SK-N-SH treated with all-trans-retinoic acid at 6 μM for 48 hours (cell line): ENCODE measurements around the gene SLC44A5.
"Not testable (repeated sequence)": the region's sequence is repeated elsewhere in the genome, so short reads cannot be mapped to it uniquely, and the experiment has no call there.

ENCODE experiments used
- ATAC-seq: fragments of 200-7000 bp; cut with Tn5 transposase; 3 replicates; pipeline ENCODE4 v1.9.1; 2020; ENCODE audit warnings: mild to moderate bottlenecking, moderate library complexity
- ARNTL ChIP-seq: fragments of 450-650 bp; formaldehyde crosslinking; IDR thresholded peaks from 2 replicates; pipeline ENCODE4 v1.5.0; 2020; ENCODE audit warnings: low read depth, mild to moderate bottlenecking, moderate library complexity, borderline replicate concordance
- BACH2 ChIP-seq: fragments of 250-450 bp; sonication (Bioruptor Pico); IDR thresholded peaks from 2 replicates; pipeline ENCODE4 v1.9.0; 2021; ENCODE audit warnings: mild to moderate bottlenecking, borderline replicate concordance
- CSDC2 ChIP-seq: fragments of 250-450 bp; sonication (Bioruptor Pico); IDR thresholded peaks from 2 replicates; pipeline ENCODE4 v1.5.0; 2020; ENCODE audit warnings: mild to moderate bottlenecking, moderate library complexity
- CSRNP3 ChIP-seq: fragments of 250-450 bp; sonication (Bioruptor Pico); IDR thresholded peaks from 2 replicates; pipeline ENCODE4 v1.5.1; 2021; ENCODE audit warnings: mild to moderate bottlenecking, moderate library complexity
- ESRRG ChIP-seq: fragments of 250-450 bp; sonication (Bioruptor Pico); IDR thresholded peaks from 2 replicates; pipeline ENCODE4 v1.6.1; 2021; ENCODE audit warnings: mild to moderate bottlenecking
- GLIS3 ChIP-seq: fragments of 250-450 bp; sonication (Bioruptor Pico); IDR thresholded peaks from 2 replicates; pipeline ENCODE4 v1.5.0; 2020; ENCODE audit warnings: mild to moderate bottlenecking, moderate library complexity
- ISL1 ChIP-seq: fragments of 250-450 bp; sonication (Bioruptor Pico); IDR thresholded peaks from 2 replicates; pipeline ENCODE4 v2.1.2; 2022; ENCODE audit warnings: mild to moderate bottlenecking, moderate library complexity
- POU6F1 ChIP-seq: fragments of 250-450 bp; sonication (Bioruptor Pico); IDR thresholded peaks from 2 replicates; pipeline ENCODE4 v1.8.0; 2021; ENCODE audit warnings: low read depth, mild to moderate bottlenecking, moderate library complexity, borderline replicate concordance
- PPARA ChIP-seq: fragments of 250-450 bp; sonication (Bioruptor Pico); IDR thresholded peaks from 2 replicates; pipeline ENCODE4 v1.5.0; 2020; ENCODE audit warnings: mild to moderate bottlenecking, borderline replicate concordance
- RARB ChIP-seq: fragments of 250-450 bp; sonication (Bioruptor Pico); IDR thresholded peaks from 2 replicates; pipeline ENCODE4 v1.8.0; 2021; ENCODE audit warnings: mild to moderate bottlenecking, moderate library complexity
- SNAI2 ChIP-seq: fragments of 250-450 bp; sonication (Bioruptor Pico); IDR thresholded peaks from 2 replicates; pipeline ENCODE4 v1.5.0; 2020; ENCODE audit warnings: mild to moderate bottlenecking, moderate library complexity
- TCF4 ChIP-seq: fragments of 250-450 bp; sonication (Bioruptor Pico); IDR thresholded peaks from 2 replicates; pipeline ENCODE4 v1.8.0; 2021; ENCODE audit warnings: mild to moderate bottlenecking, moderate library complexity, borderline replicate concordance
- TOX ChIP-seq: fragments of 250-450 bp; sonication (Bioruptor Pico); IDR thresholded peaks from 2 replicates; pipeline ENCODE4 v1.8.0; 2021; ENCODE audit warnings: mild to moderate bottlenecking, moderate library complexity, borderline replicate concordance
- ZC3H10 ChIP-seq: fragments of 250-450 bp; sonication (Bioruptor Pico); IDR thresholded peaks from 2 replicates; pipeline ENCODE4 v1.5.1; 2021; ENCODE audit warnings: mild to moderate bottlenecking, moderate library complexity
- ZFP3 ChIP-seq: fragments of 250-450 bp; sonication (Bioruptor Pico); IDR thresholded peaks from 2 replicates; pipeline ENCODE4 v1.5.0; 2020; ENCODE audit warnings: mild to moderate bottlenecking, moderate library complexity
- ZNF565 ChIP-seq: fragments of 450-650 bp; formaldehyde crosslinking; conservative IDR thresholded peaks from 2 replicates; pipeline ENCODE4 v1.5.0; 2020; ENCODE audit warnings: low read depth, mild to moderate bottlenecking, moderate library complexity
- ZNF70 ChIP-seq: fragments of 450-650 bp; formaldehyde crosslinking; IDR thresholded peaks from 2 replicates; pipeline ENCODE4 v1.5.0; 2020; ENCODE audit warnings: mild to moderate bottlenecking, moderate library complexity
- ZNF8 ChIP-seq: fragments of 450-650 bp; formaldehyde crosslinking; IDR thresholded peaks from 2 replicates; pipeline ENCODE4 v1.5.0; 2020; ENCODE audit warnings: mild to moderate bottlenecking, moderate library complexity
- TF ChIP-seq, protein P1 (sequence below): fragments of 250-450 bp; sonication (Bioruptor Pico); IDR thresholded peaks from 2 replicates; pipeline ENCODE4 v1.5.1; 2020; ENCODE audit warnings: low read depth, mild to moderate bottlenecking, moderate library complexity
- TF ChIP-seq, protein P2 (sequence below): fragments of 250-450 bp; sonication (Bioruptor Pico); IDR thresholded peaks from 2 replicates; pipeline ENCODE4 v1.5.0; 2020; ENCODE audit warnings: mild to moderate bottlenecking, moderate library complexity

Gene SLC44A5

GRCh38 chr1:75484789-75485188, 126.1 kb downstream of the SLC44A5 start:
- TF ChIP-seq BACH2 (no peak), ZFP3 (no peak), ZNF70 (CRISPR knock-in tag) (no peak), POU6F1 (CRISPR knock-in tag) (no peak)
- ATAC-seq, result no peak

GRCh38 chr1:75482951-75483350, 128.0 kb downstream of the SLC44A5 start:
- no peak for ATAC-seq
- no peak for TF ChIP-seq TCF4 (CRISPR knock-in tag)
- no peak for TF ChIP-seq ARNTL
- no peak for TF ChIP-seq GLIS3
- TF ChIP-seq BACH2, result no peak
- no peak for TF ChIP-seq ZNF70 (CRISPR knock-in tag)
- no peak for TF ChIP-seq ESRRG (CRISPR knock-in tag)
- no peak for TF ChIP-seq ISL1 (CRISPR knock-in tag)
- no peak for TF ChIP-seq ZNF8 (CRISPR knock-in tag)
- TF ChIP-seq PPARA, result no peak
- no peak for TF ChIP-seq POU6F1 (CRISPR knock-in tag)
- TF ChIP-seq, protein P1, sequence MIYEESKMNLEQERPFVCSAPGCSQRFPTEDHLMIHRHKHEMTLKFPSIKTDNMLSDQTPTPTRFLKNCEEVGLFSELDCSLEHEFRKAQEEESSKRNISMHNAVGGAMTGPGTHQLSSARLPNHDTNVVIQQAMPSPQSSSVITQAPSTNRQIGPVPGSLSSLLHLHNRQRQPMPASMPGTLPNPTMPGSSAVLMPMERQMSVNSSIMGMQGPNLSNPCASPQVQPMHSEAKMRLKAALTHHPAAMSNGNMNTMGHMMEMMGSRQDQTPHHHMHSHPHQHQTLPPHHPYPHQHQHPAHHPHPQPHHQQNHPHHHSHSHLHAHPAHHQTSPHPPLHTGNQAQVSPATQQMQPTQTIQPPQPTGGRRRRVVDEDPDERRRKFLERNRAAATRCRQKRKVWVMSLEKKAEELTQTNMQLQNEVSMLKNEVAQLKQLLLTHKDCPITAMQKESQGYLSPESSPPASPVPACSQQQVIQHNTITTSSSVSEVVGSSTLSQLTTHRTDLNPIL (CRISPR knock-in tag), result no peak
- TF ChIP-seq ZFP3, result no peak
- TF ChIP-seq CSDC2 (CRISPR knock-in tag), result no peak
- TF ChIP-seq RARB (CRISPR knock-in tag), result no peak
- TF ChIP-seq, protein P2, sequence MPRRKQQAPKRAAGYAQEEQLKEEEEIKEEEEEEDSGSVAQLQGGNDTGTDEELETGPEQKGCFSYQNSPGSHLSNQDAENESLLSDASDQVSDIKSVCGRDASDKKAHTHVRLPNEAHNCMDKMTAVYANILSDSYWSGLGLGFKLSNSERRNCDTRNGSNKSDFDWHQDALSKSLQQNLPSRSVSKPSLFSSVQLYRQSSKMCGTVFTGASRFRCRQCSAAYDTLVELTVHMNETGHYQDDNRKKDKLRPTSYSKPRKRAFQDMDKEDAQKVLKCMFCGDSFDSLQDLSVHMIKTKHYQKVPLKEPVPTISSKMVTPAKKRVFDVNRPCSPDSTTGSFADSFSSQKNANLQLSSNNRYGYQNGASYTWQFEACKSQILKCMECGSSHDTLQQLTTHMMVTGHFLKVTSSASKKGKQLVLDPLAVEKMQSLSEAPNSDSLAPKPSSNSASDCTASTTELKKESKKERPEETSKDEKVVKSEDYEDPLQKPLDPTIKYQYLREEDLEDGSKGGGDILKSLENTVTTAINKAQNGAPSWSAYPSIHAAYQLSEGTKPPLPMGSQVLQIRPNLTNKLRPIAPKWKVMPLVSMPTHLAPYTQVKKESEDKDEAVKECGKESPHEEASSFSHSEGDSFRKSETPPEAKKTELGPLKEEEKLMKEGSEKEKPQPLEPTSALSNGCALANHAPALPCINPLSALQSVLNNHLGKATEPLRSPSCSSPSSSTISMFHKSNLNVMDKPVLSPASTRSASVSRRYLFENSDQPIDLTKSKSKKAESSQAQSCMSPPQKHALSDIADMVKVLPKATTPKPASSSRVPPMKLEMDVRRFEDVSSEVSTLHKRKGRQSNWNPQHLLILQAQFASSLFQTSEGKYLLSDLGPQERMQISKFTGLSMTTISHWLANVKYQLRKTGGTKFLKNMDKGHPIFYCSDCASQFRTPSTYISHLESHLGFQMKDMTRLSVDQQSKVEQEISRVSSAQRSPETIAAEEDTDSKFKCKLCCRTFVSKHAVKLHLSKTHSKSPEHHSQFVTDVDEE (CRISPR knock-in tag), result no peak
- TF ChIP-seq TOX (CRISPR knock-in tag), result no peak
- TF ChIP-seq ZC3H10 (CRISPR knock-in tag), result no peak
- TF ChIP-seq SNAI2 (CRISPR knock-in tag), result no peak

DNA sequence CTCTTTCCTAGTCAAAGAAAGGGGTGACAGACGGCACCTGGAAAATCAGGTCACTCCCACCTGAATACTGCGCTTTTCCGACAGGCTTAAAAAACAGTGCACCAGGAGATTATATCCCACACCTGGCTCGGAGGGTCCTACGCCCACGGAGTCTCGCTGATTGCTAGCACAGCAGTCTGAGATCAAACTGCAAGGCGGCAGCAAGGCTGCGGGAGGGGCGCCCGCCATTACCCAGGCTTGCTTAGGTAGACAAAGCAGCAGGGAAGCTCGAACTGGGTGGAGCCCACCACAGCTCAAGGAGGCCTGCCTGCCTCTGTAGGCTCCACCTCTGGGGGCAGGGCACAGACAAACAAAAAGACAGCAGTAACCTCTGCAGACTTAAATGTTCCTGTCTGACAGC, 134.4 kb downstream of the SLC44A5 start:
- ATAC-seq, result not testable (repeated sequence)

GRCh38 chr1:75475696-75476095, 135.2 kb downstream of the SLC44A5 start:
- ATAC-seq, result no peak
- TF ChIP-seq, protein P2 (CRISPR knock-in tag), result no peak
- TF ChIP-seq ZC3H10 (CRISPR knock-in tag) (no peak), ZNF8 (CRISPR knock-in tag) (no peak), TCF4 (CRISPR knock-in tag) (no peak), ZFP3 (no peak), RARB (CRISPR knock-in tag) (no peak), CSRNP3 (CRISPR knock-in tag) (no peak), ESRRG (CRISPR knock-in tag) (no peak), ARNTL (no peak), CSDC2 (CRISPR knock-in tag) (no peak), TOX (CRISPR knock-in tag) (no peak), ZNF565 (CRISPR knock-in tag) (no peak), PPARA (no peak), ISL1 (CRISPR knock-in tag) (no peak)
- TF ChIP-seq, protein P1 (CRISPR knock-in tag), result no peak
